NT2/D1 (cell line): ENCODE measurements around the gene MTREX.

Source experiments
- SUZ12 ChIP-seq: IDR thresholded peaks from 2 replicates; pipeline ENCODE4 v1.6.1; 2011; ENCODE audit not compliant: insufficient read length, insufficient read depth; ENCODE audit errors: extremely low read depth
- YY1 ChIP-seq: IDR thresholded peaks from 2 replicates; pipeline ENCODE4 v1.6.1; 2011; ENCODE audit not compliant: insufficient read length, insufficient read depth
- ZNF274 ChIP-seq: IDR thresholded peaks from 2 replicates; pipeline ENCODE4 v1.6.1; 2011; ENCODE audit warnings: mild to moderate bottlenecking, low read depth, low read length

DNA sequence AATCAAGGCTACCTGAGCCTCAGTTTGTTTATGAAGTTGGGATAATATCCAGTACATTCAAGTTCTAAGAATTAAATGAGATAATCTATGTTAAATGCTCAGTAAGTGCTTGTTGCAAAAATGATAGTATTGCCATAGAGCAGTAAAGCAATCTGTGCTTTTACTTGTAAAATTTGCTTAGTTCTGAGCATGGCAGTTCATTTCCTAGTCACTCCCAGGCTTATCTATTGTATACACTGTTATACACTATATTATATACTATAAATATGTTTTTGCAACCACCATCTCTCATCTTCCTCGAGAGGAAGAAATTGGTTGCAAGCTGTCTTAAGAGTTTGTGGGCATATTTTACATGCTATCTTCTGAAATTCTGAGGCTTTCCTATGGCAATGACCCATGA is 63.4 kb downstream of the MTREX start:
- TF ChIP-seq YY1 = no peak
- TF ChIP-seq ZNF274 = no peak
- TF ChIP-seq SUZ12 = no peak
